Measurements from ENCODE around the gene PLEKHH2. TPM values are rescaled to one million over a fixed set of nuclear protein-coding genes. Genes with fewer than 3 reads are reported as not detected.
A peak's percentile ranks its signal among the peaks of the same experiment; 100 is the strongest.

Gene PLEKHH2
- total and polyA plus RNA-seq, 2 of the 13 experiments (the other 11 are each of a cell fraction or from before 2014, with no cell fraction given): 1.1 to 3.0 TPM

- no peak for TF ChIP-seq FOXA1 (IDR thresholded peaks at IDR 0.05)
- peak; percentile 26; the same call in 1 of the 2 replicates for TF ChIP-seq FOXA1 (CRISPR knock-in tag; IDR thresholded peaks at IDR 0.05)
- TF ChIP-seq REXO4 (CRISPR knock-in tag; IDR thresholded peaks at IDR 0.05; ENCODE audit: borderline replicate concordance): 0 out of 2 replicates have a peak, but pooled peaks have one; percentile 57
- TF ChIP-seq GABPB1 (CRISPR knock-in tag; IDR thresholded peaks at IDR 0.05): peak; percentile 98
- TF ChIP-seq POLR2A (IDR thresholded peaks at IDR 0.05; ENCODE audit: insufficient read depth in 1 of 2, low read depth in 2 of 2, low read length in 2 of 2): peak; percentile 99 to 100
- TF ChIP-seq ZSCAN31 (CRISPR knock-in tag; IDR thresholded peaks at IDR 0.05; ENCODE audit: low read depth): peak; percentile 77
- TF ChIP-seq ZNF138 (CRISPR knock-in tag; IDR thresholded peaks at IDR 0.05; ENCODE audit: low read depth): 0 out of 2 replicates have a peak, but pooled peaks have one; percentile 43
- TF ChIP-seq, protein P1, sequence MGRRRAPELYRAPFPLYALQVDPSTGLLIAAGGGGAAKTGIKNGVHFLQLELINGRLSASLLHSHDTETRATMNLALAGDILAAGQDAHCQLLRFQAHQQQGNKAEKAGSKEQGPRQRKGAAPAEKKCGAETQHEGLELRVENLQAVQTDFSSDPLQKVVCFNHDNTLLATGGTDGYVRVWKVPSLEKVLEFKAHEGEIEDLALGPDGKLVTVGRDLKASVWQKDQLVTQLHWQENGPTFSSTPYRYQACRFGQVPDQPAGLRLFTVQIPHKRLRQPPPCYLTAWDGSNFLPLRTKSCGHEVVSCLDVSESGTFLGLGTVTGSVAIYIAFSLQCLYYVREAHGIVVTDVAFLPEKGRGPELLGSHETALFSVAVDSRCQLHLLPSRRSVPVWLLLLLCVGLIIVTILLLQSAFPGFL (CRISPR knock-in tag; IDR thresholded peaks at IDR 0.05): no peak; the same call in 1 of the 2 replicates
- TF ChIP-seq, protein P2, sequence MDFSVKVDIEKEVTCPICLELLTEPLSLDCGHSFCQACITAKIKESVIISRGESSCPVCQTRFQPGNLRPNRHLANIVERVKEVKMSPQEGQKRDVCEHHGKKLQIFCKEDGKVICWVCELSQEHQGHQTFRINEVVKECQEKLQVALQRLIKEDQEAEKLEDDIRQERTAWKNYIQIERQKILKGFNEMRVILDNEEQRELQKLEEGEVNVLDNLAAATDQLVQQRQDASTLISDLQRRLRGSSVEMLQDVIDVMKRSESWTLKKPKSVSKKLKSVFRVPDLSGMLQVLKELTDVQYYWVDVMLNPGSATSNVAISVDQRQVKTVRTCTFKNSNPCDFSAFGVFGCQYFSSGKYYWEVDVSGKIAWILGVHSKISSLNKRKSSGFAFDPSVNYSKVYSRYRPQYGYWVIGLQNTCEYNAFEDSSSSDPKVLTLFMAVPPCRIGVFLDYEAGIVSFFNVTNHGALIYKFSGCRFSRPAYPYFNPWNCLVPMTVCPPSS (IDR thresholded peaks at IDR 0.05): no peak
- TF ChIP-seq, protein P3, sequence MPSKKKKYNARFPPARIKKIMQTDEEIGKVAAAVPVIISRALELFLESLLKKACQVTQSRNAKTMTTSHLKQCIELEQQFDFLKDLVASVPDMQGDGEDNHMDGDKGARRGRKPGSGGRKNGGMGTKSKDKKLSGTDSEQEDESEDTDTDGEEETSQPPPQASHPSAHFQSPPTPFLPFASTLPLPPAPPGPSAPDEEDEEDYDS (CRISPR knock-in tag; IDR thresholded peaks at IDR 0.05): peak; percentile 90
- TF ChIP-seq ZNF644 (CRISPR knock-in tag; IDR thresholded peaks at IDR 0.05; ENCODE audit: low read depth): no peak; the same call in 1 of the 2 replicates
- TF ChIP-seq MXI1 (IDR thresholded peaks at IDR 0.05; ENCODE audit: borderline replicate concordance, low read depth, low read length): peak; percentile 100
- peak; percentile 97 for TF ChIP-seq YEATS2 (CRISPR knock-in tag; IDR thresholded peaks at IDR 0.05; ENCODE audit: borderline replicate concordance)
- peak; percentile 38; the same call in 1 of the 2 replicates for TF ChIP-seq CEBPB (IDR thresholded peaks at IDR 0.05; ENCODE audit: borderline replicate concordance, low read depth, low read length)
- TF ChIP-seq ARNT2 (CRISPR knock-in tag; IDR thresholded peaks at IDR 0.05; ENCODE audit: low read depth): peak; percentile 97
- TF ChIP-seq BORCS8-MEF2B (CRISPR knock-in tag; IDR thresholded peaks at IDR 0.05): peak; percentile 87
- TF ChIP-seq ZNF746 (CRISPR knock-in tag; IDR thresholded peaks at IDR 0.05): no peak; the same call in 1 of the 2 replicates
- TF ChIP-seq, protein P4, sequence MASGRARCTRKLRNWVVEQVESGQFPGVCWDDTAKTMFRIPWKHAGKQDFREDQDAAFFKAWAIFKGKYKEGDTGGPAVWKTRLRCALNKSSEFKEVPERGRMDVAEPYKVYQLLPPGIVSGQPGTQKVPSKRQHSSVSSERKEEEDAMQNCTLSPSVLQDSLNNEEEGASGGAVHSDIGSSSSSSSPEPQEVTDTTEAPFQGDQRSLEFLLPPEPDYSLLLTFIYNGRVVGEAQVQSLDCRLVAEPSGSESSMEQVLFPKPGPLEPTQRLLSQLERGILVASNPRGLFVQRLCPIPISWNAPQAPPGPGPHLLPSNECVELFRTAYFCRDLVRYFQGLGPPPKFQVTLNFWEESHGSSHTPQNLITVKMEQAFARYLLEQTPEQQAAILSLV (CRISPR knock-in tag; IDR thresholded peaks at IDR 0.05; ENCODE audit: borderline replicate concordance): peak; percentile 68; the same call in 1 of the 2 replicates
Measured at GRCh38 chr2:43595603-43596412, 41.3 kb upstream of the PLEKHH2 start, which contains the start of gene THADA (continued).
